IMR-90 (cell line): Measurements from ENCODE around the gene PACSIN2. TPM values are rescaled to one million over a fixed set of nuclear protein-coding genes. Genes with fewer than 3 reads are reported as not detected.
A peak's percentile ranks its signal among the peaks of the same experiment; 100 is the strongest.

Experiments
- ATAC-seq: fragments of 200-7000 bp; cut with Tn5 transposase; 2 replicates; pipeline ENCODE4 v1.9.1; 2020; ENCODE audit warnings: low read depth, mild to moderate bottlenecking, moderate library complexity
- BruUV-seq: library from RNA; stranded (reverse); fragments of 400-500 nt; replicated peaks from 2 replicates; lab custom pipeline; 2021; lab: Mats Ljungman, UMichigan
- CTCF ChIA-PET: fragments of 300-600 bp; formaldehyde crosslinking; extraction: SDS; loops from one replicate; lab custom pipeline; 2021; ENCODE audit warnings: antibody characterized with exemption; lab: Yijun Ruan, JAX
- POLR2A ChIA-PET: fragments of 300-600 bp; sonication (Branson Sonifier 250); formaldehyde crosslinking; loops from one replicate; lab custom pipeline; 2022; ENCODE audit warnings: antibody characterized with exemption; ENCODE audit not compliant: unreplicated experiment; lab: Charles Lee
- DNase-seq: peaks from one replicate; pipeline ENCODE4 v3.0.0; 2013
- H2AFZ ChIP-seq: replicated peaks from 2 replicates; pipeline ENCODE3; 2013; ENCODE audit warnings: low read length, mild to moderate bottlenecking; ENCODE audit not compliant: poor library complexity
- H2AK5ac ChIP-seq: 2 replicates; pipeline ENCODE4 v1.6.1; 2013; ENCODE audit warnings: low read depth, low read length, inconsistent platforms
- H2AK9ac ChIP-seq: replicated peaks from 2 replicates; pipeline ENCODE3; 2013; ENCODE audit warnings: mild to moderate bottlenecking, low read depth, low read length, moderate library complexity; ENCODE audit not compliant: poor library complexity
- H2BK120ac ChIP-seq: 2 replicates; pipeline ENCODE4 v1.6.1; 2013; ENCODE audit warnings: low read depth, low read length, inconsistent platforms
- H2BK15ac ChIP-seq: 3 replicates; pipeline ENCODE4 v1.6.1; 2013; ENCODE audit warnings: low read depth, low read length, inconsistent platforms
- H2BK20ac ChIP-seq: 2 replicates; pipeline ENCODE4 v1.6.1; 2013; ENCODE audit warnings: low read depth, mild to moderate bottlenecking, inconsistent platforms, low read length, moderate library complexity
- H2BK5ac ChIP-seq: 2 replicates; pipeline ENCODE4 v1.6.1; 2013; ENCODE audit warnings: mild to moderate bottlenecking, low read depth, low read length, inconsistent platforms; ENCODE audit not compliant: poor library complexity, severe bottlenecking
- H3K14ac ChIP-seq: replicated peaks from 2 replicates; pipeline ENCODE4 v1.6.1; 2013; ENCODE audit warnings: low read depth, low read length, inconsistent platforms
- H3K18ac ChIP-seq: 2 replicates; pipeline ENCODE4 v1.6.1; 2013; ENCODE audit warnings: low read depth, low read length, control low read depth
- H3K23ac ChIP-seq: 2 replicates; pipeline ENCODE4 v1.6.1; 2013; ENCODE audit warnings: low read depth, low read length, inconsistent platforms
- H3K27ac ChIP-seq: 2 replicates; pipeline ENCODE4 v1.5.1; 2013; ENCODE audit warnings: mild to moderate bottlenecking, control low read depth, low read length; ENCODE audit not compliant: insufficient read depth
- H3K27me3 ChIP-seq: 2 replicates; pipeline ENCODE4 v1.6.1; 2013; ENCODE audit warnings: low read length; ENCODE audit not compliant: control insufficient read depth, insufficient read depth
- H3K36me3 ChIP-seq: 2 replicates; pipeline ENCODE4 v1.6.1; 2013; ENCODE audit warnings: low read length, mixed read lengths; ENCODE audit not compliant: control insufficient read depth, insufficient read depth
- H3K4ac ChIP-seq: 2 replicates; pipeline ENCODE4 v1.6.1; 2013; ENCODE audit warnings: low read depth, low read length, inconsistent platforms
- H3K4me1 ChIP-seq: 2 replicates; pipeline ENCODE4 v1.6.1; 2013; ENCODE audit warnings: low read length, mixed read lengths; ENCODE audit not compliant: control insufficient read depth, insufficient read depth
- H3K4me2 ChIP-seq: 2 replicates; pipeline ENCODE4 v1.6.1; 2013; ENCODE audit warnings: low read depth, mild to moderate bottlenecking, control low read depth, low read length, moderate library complexity
- H3K4me3 ChIP-seq: 2 replicates; pipeline ENCODE4 v1.5.1; 2013; ENCODE audit warnings: low read depth, mild to moderate bottlenecking, control low read depth, low read length, moderate library complexity; ENCODE audit not compliant: insufficient read depth
- H3K56ac ChIP-seq: 2 replicates; pipeline ENCODE4 v1.6.1; 2013; ENCODE audit warnings: low read length, inconsistent platforms; ENCODE audit not compliant: insufficient read depth; ENCODE audit errors: extremely low read depth
- H3K79me1 ChIP-seq, 2 experiments: 2 replicates each; pipeline ENCODE4 v1.6.1; 2013; ENCODE audit warnings: low read length in 2 of 2, inconsistent platforms in 1 of 2, low read depth in 1 of 2
- H3K9ac ChIP-seq: 2 replicates; pipeline ENCODE4 v1.6.1; 2013; ENCODE audit warnings: low read depth, low read length, control low read depth
- H3K9me1 ChIP-seq: 2 replicates; pipeline ENCODE4 v1.6.1; 2013; ENCODE audit warnings: low read length, inconsistent platforms; ENCODE audit not compliant: insufficient read depth
- H3K9me3 ChIP-seq: 2 replicates; pipeline ENCODE4 v1.6.1; 2013; ENCODE audit warnings: low read length; ENCODE audit not compliant: control insufficient read depth, insufficient read depth
- H4K20me1 ChIP-seq: 2 replicates; pipeline ENCODE4 v1.6.1; 2013; ENCODE audit warnings: low read length, inconsistent platforms; ENCODE audit not compliant: insufficient read depth
- H4K5ac ChIP-seq: 2 replicates; pipeline ENCODE4 v1.6.1; 2013; ENCODE audit warnings: mild to moderate bottlenecking, low read depth, low read length, control low read depth
- H4K8ac ChIP-seq, 2 experiments: 2 replicates each; pipeline ENCODE4 v1.6.1; 2013; ENCODE audit warnings: low read depth in 2 of 2, low read length in 2 of 2, control low read depth in 1 of 2, inconsistent platforms in 1 of 2
- H4K91ac ChIP-seq: 2 replicates; pipeline ENCODE4 v1.6.1; 2013; ENCODE audit warnings: low read depth, low read length, inconsistent platforms; ENCODE audit not compliant: insufficient read depth
- BHLHE40 ChIP-seq: fragments of 150-350 bp; IDR thresholded peaks from 2 replicates; pipeline ENCODE4 v1.6.1; 2016; ENCODE audit warnings: mild to moderate bottlenecking, low read depth, low read length
- CEBPB ChIP-seq: IDR thresholded peaks from 2 replicates; pipeline ENCODE4 v1.6.1; 2012; ENCODE audit warnings: low read depth, low read length, improper control_type of control experiment
- CHD1 ChIP-seq: IDR thresholded peaks from 2 replicates; pipeline ENCODE4 v1.6.1; 2012; ENCODE audit warnings: low read depth, low read length, improper control_type of control experiment
- RAD21 ChIP-seq: IDR thresholded peaks from 2 replicates; pipeline ENCODE4 v1.6.1; 2012; ENCODE audit warnings: low read length, improper control_type of control experiment
- RCOR1 ChIP-seq: IDR thresholded peaks from 2 replicates; pipeline ENCODE4 v1.6.1; 2012; ENCODE audit warnings: mild to moderate bottlenecking, low read length, improper control_type of control experiment; ENCODE audit not compliant: insufficient replicate concordance
- RFX5 ChIP-seq: IDR thresholded peaks from 2 replicates; pipeline ENCODE4 v1.8.0; 2012; ENCODE audit warnings: low read depth, mild to moderate bottlenecking, low read length, moderate library complexity
- WGBS, 2 experiments: methylation state at CpG; one replicate each; pipeline versions ENCODE4 v1.1.5 to v1.1.7; 2013; ENCODE audit warnings: missing lambda C conversion rate in 2 of 2; ENCODE audit not compliant: insufficient read length in 1 of 2; ENCODE audit errors: extremely low coverage in 2 of 2; 5-methylcytosine and 5-hydroxymethylcytosine counted together
- dilution Hi-C: fragments of 300-500 bp; cut with HindIII; formaldehyde crosslinking; loops from one replicate; pipeline ENCODE4 v1.14.3; 2018; ENCODE audit warnings: low sequenced_read_pairs; ENCODE audit not compliant: unreplicated experiment
- in situ Hi-C: fragments of 300-500 bp; cut with MboI; formaldehyde crosslinking; loops from 3 replicates; pipeline ENCODE4 v1.14.3; 2019; ENCODE audit warnings: low sequenced_read_pairs, inconsistent platforms, mixed read lengths
- intact Hi-C: fragments of 100-400 bp; cut with micrococcal nuclease; formaldehyde crosslinking; loops from 2 replicates; pipeline ENCODE4 v1.10.0; 2022
- polyA plus RNA-seq, 3 experiments: library from polyadenylated mRNA; depleted of rRNA; stranded (reverse); fragments of >200 nt; gene quantifications; 2 replicates each; pipeline ENCODE4 v1.2.3, GENCODE V29; 2012; ENCODE audit warnings: low replicate concordance in 1 of 3
- total RNA-seq: library from RNA; depleted of rRNA; stranded (reverse); fragments of >200 nt; gene quantifications from 2 replicates; pipeline ENCODE4 v1.2.3, GENCODE V29; 2012

The PACSIN2 gene
- total and polyA plus RNA-seq, 2 of the 4 experiments (the other 2 are of a cell fraction), result 85.0 to 118 TPM

DNA sequence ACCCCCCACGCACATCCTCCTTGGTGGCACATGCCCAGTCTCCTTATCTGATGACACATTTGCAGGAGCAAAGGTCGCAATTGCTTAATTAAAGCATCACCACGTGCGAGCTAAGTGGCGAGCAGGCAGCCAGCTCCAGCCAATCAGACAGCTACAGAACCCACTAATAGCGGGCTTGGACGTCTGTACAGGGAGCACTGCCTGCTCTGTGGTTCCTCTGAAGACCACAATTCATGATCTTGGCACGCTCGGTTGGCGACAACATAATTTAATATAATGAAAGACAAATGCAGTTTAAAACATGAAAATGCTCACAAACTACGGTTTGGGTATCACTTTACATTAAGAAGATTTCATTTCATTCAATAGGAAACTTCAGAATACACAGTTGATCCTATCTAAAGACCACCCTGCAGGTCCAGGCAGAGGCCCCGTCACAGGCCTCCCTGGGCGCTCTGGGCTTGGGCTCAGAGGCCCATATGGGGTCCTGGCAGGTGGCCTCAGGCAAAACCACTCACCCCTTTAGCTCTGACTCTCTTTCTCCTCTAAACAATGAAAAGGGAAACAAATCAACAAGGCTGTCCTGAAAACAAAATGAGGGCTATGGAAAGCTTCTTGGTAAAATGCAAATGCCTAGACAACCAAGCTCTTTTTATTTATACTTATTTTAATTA is 10.4 kb downstream of the PACSIN2 start:
- Histone ChIP-seq H3K36me3 (no peaks in the 10 kb centered on the region), H2BK20ac (peak overlapping the region; percentile 76), H3K4me2 (peak overlapping the region; percentile 51; the same call in 1 of the 2 replicates), H3K4me1 (peaks cover 49% of the 10 kb centered on the region), H3K14ac (peak overlapping the region; percentile 35), H2AK5ac (0 out of 2 replicates have a peak overlapping the region, but pooled peaks have one; percentile 63), H3K9ac (no peak overlapping the region), H3K18ac (no peak overlapping the region), H3K9me3 (no peaks in the 10 kb centered on the region), H3K27ac (peak overlapping the region; percentile 92), H3K23ac (peak overlapping the region; percentile 47; the same call in 1 of the 2 replicates), H3K4ac (peak overlapping the region; percentile 53), H4K5ac (no peak overlapping the region), H2AK9ac (peak overlapping the region; percentile 7), H3K56ac (no peak overlapping the region), H4K20me1 (peaks cover 39% of the 10 kb centered on the region), H3K4me3 (no peak overlapping the region), H3K79me1 (peaks cover 26 to 85% of the 10 kb centered on the region in 2 experiments), H4K8ac (peak overlapping the region; percentile 38 to 60; a peak in 3 of 4 replicates), H2BK120ac (peak overlapping the region; percentile 50; the same call in 1 of the 2 replicates), H2AFZ (no peak overlapping the region), H3K9me1 (peaks cover 47% of the 10 kb centered on the region), H2BK15ac (peak overlapping the region; percentile 35; the same call in 2 of the 3 replicates), H4K91ac (peak overlapping the region; percentile 43), H2BK5ac (peak overlapping the region; percentile 71), H3K27me3 (no peaks in the 10 kb centered on the region)
- CTCF ChIA-PET, result no interaction called here
- POLR2A ChIA-PET, result no interaction called here
- ATAC-seq (no peak), DNase-seq (no peak)
- BruUV-seq, result no TSS peak
- in situ Hi-C loops (no loop called here), dilution Hi-C loops (no loop called here), intact Hi-C loops (no loop called here)
- TF ChIP-seq RCOR1 (no peak), RFX5 (no peak), CEBPB (peak; percentile 37; the same call in 1 of the 2 replicates), BHLHE40 (peak; percentile 38; the same call in 1 of the 2 replicates), RAD21 (no peak), CHD1 (no peak)
- WGBS, 2 experiments, result no CpG with 5 or more reads among the region's 13 CpGs
